GM23338 (cell line): ENCODE data around the gene GPR108. TPM values are rescaled to one million over a fixed set of nuclear protein-coding genes. Genes with fewer than 3 reads are reported as not detected.

Experiments used
- ATAC-seq: fragments of 200-7000 bp; cut with Tn5 transposase; 3 replicates; pipeline ENCODE4 v1.9.1; 2020
- DNase-seq: peaks from one replicate; pipeline ENCODE4 v3.0.0-alpha.2; 2015; ENCODE audit warnings: low spot score
- H2AFZ ChIP-seq: fragments of 200-600 bp; sonication (generic); 2 replicates; pipeline ENCODE4 v1.8.0; 2016; ENCODE audit warnings: antibody characterized with exemption, mild to moderate bottlenecking, moderate library complexity
- H3F3A ChIP-seq: fragments of 200-600 bp; sonication (generic); replicated peaks from 2 replicates; pipeline ENCODE4 v1.8.0; 2017; ENCODE audit warnings: antibody characterized with exemption, mixed run types, low read depth
- H3K27ac ChIP-seq: fragments of 200-600 bp; sonication (generic); 2 replicates; pipeline ENCODE4 v1.6.1; 2016; ENCODE audit warnings: low read depth
- H3K27me3 ChIP-seq: fragments of 200-600 bp; sonication (generic); 2 replicates; pipeline ENCODE4 v1.8.0; 2016; ENCODE audit warnings: mild to moderate bottlenecking, mixed run types, moderate library complexity; ENCODE audit not compliant: insufficient read depth
- H3K36me3 ChIP-seq: fragments of 200-600 bp; sonication (generic); 2 replicates; pipeline ENCODE4 v1.8.0; 2016; ENCODE audit warnings: mild to moderate bottlenecking; ENCODE audit not compliant: insufficient read depth
- H3K4me1 ChIP-seq: fragments of 200-600 bp; sonication (generic); 2 replicates; pipeline ENCODE4 v1.8.0; 2016; ENCODE audit warnings: mild to moderate bottlenecking, moderate library complexity; ENCODE audit not compliant: insufficient read depth
- H3K4me2 ChIP-seq: fragments of 200-600 bp; sonication (generic); 2 replicates; pipeline ENCODE4 v1.7.1; 2017; ENCODE audit warnings: mixed run types
- H3K4me3 ChIP-seq: fragments of 200-600 bp; sonication (generic); 2 replicates; pipeline ENCODE4 v1.6.1; 2016; ENCODE audit warnings: mixed run types
- H3K79me2 ChIP-seq: fragments of 200-600 bp; sonication (generic); replicated peaks from 2 replicates; pipeline ENCODE4 v1.8.0; 2017; ENCODE audit warnings: mild to moderate bottlenecking; ENCODE audit not compliant: insufficient read depth
- H3K9me2 ChIP-seq: fragments of 200-600 bp; sonication (generic); 2 replicates; pipeline ENCODE4 v1.8.0; 2017; ENCODE audit not compliant: insufficient read depth
- H4K20me1 ChIP-seq: fragments of 200-600 bp; sonication (generic); replicated peaks from 2 replicates; pipeline ENCODE4 v1.8.0; 2017; ENCODE audit warnings: mild to moderate bottlenecking; ENCODE audit not compliant: insufficient read depth
- H3K27ac Mint-ChIP-seq: 2 replicates; pipeline ENCODE4 v1.8.0; 2020; ENCODE audit warnings: inconsistent platforms, mild to moderate bottlenecking, moderate library complexity, mixed read lengths
- H3K27me3 Mint-ChIP-seq: 3 replicates; pipeline ENCODE4 v1.8.0; 2022; ENCODE audit warnings: low read depth, mild to moderate bottlenecking, moderate library complexity, mixed read lengths, inconsistent platforms; ENCODE audit not compliant: insufficient read depth, poor library complexity
- H3K36me3 Mint-ChIP-seq: 3 replicates; pipeline ENCODE4 v1.8.0; 2021; ENCODE audit warnings: low read depth, mild to moderate bottlenecking, inconsistent platforms, moderate library complexity, mixed read lengths
- H3K4me1 Mint-ChIP-seq: 3 replicates; pipeline ENCODE4 v1.8.0; 2020; ENCODE audit warnings: mild to moderate bottlenecking, inconsistent platforms, mixed read lengths
- H3K4me3 Mint-ChIP-seq: 3 replicates; pipeline ENCODE4 v1.8.0; 2021; ENCODE audit warnings: moderate library complexity, mild to moderate bottlenecking, inconsistent platforms, mixed read lengths
- H3K9me3 Mint-ChIP-seq: 3 replicates; pipeline ENCODE4 v1.8.0; 2020; ENCODE audit warnings: moderate library complexity, mild to moderate bottlenecking, inconsistent platforms, mixed read lengths
- EZH2 ChIP-seq: fragments of 200-600 bp; sonication (generic); IDR thresholded peaks from one replicate; pipeline ENCODE4 v1.8.0; 2017; ENCODE audit warnings: antibody characterized with exemption, mild to moderate bottlenecking, low read depth; ENCODE audit not compliant: unreplicated experiment
- EZH2phosphoT487 ChIP-seq: fragments of 200-600 bp; sonication (generic); IDR thresholded peaks from one replicate; pipeline ENCODE4 v1.8.1; 2018; ENCODE audit warnings: antibody characterized with exemption; ENCODE audit not compliant: unreplicated experiment
- JUNB ChIP-seq: IDR thresholded peaks from one replicate; pipeline ENCODE4 v1.6.1; 2016; ENCODE audit warnings: antibody characterized with exemption; ENCODE audit not compliant: unreplicated experiment
- NANOG ChIP-seq: IDR thresholded peaks from 2 replicates; pipeline ENCODE4 v1.6.1; 2016; ENCODE audit warnings: antibody characterized with exemption, borderline replicate concordance
- POLR2AphosphoS5 ChIP-seq: IDR thresholded peaks from 2 replicates; pipeline ENCODE4 v1.6.1; 2016; ENCODE audit warnings: antibody characterized with exemption, low read depth
- STAT1 ChIP-seq: IDR thresholded peaks from one replicate; pipeline ENCODE4 v1.6.1; 2016; ENCODE audit warnings: antibody characterized with exemption; ENCODE audit not compliant: unreplicated experiment
- ZNF114 ChIP-seq: fragments of 250-450 bp; sonication (Bioruptor Pico); IDR thresholded peaks from 2 replicates; pipeline ENCODE4 v1.5.0; 2020; ENCODE audit warnings: mild to moderate bottlenecking, moderate library complexity
- ZNF331 ChIP-seq: fragments of 250-450 bp; sonication (Bioruptor Pico); IDR thresholded peaks from 2 replicates; pipeline ENCODE4 v1.5.0; 2020; ENCODE audit warnings: low read depth, mild to moderate bottlenecking, moderate library complexity
- polyA plus RNA-seq: library from polyadenylated mRNA; unstranded; fragments of >200 nt; fragmentation: Nextera tagmentation; extraction: Ambion mirVana; gene quantifications from 2 replicates; pipeline ENCODE4 v1.2.1, GENCODE V29; 2016
- total RNA-seq: library from RNA; depleted of rRNA; stranded (reverse); fragments of >200 nt; shearing (Covaris generic); gene quantifications from 2 replicates; pipeline ENCODE4 v1.2.3, GENCODE V29; 2014
- TF ChIP-seq, protein P1 (sequence below): fragments of 250-450 bp; sonication (Bioruptor Pico); IDR thresholded peaks from 2 replicates; pipeline ENCODE4 v1.5.0; 2020; ENCODE audit warnings: mild to moderate bottlenecking, moderate library complexity
- TF ChIP-seq, protein P2 (sequence below): IDR thresholded peaks from 2 replicates; pipeline ENCODE4 v1.6.1; 2016; ENCODE audit warnings: antibody characterized with exemption
- TF ChIP-seq, protein P3 (sequence below): IDR thresholded peaks from one replicate; pipeline ENCODE4 v1.6.1; 2018; ENCODE audit warnings: antibody characterized with exemption; ENCODE audit not compliant: unreplicated experiment

The GPR108 gene
- total and polyA plus RNA-seq, 2 experiments from 2014 or later, result 44.8 to 57.9 TPM

DNA sequence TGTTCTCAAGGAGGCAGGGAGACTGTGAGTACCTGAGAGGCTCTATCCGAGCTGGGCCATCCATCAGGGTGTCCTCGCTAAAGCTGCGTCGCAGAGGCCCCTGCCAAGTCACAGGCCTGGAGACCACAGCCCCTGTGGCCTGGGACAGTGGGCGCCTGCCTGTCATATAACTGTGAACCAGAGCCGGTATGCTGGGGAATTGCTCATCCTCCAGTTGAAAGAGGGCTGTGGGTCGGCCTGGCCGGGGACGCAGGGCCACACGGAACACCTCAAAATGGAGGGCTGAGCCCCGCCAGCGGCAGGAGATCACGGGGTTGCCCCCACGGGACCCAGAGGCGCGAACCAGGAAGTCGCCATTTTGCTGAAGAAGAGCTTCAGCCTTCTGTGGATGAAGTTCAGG, 23.2 kb upstream of the GPR108 start (continued):
- TF ChIP-seq ZNF331 (CRISPR knock-in tag), result no peak
- TF ChIP-seq NANOG, result no peak
- TF ChIP-seq ZNF114 (CRISPR knock-in tag), result no peak
- no peak for TF ChIP-seq EZH2
- TF ChIP-seq, protein P1, sequence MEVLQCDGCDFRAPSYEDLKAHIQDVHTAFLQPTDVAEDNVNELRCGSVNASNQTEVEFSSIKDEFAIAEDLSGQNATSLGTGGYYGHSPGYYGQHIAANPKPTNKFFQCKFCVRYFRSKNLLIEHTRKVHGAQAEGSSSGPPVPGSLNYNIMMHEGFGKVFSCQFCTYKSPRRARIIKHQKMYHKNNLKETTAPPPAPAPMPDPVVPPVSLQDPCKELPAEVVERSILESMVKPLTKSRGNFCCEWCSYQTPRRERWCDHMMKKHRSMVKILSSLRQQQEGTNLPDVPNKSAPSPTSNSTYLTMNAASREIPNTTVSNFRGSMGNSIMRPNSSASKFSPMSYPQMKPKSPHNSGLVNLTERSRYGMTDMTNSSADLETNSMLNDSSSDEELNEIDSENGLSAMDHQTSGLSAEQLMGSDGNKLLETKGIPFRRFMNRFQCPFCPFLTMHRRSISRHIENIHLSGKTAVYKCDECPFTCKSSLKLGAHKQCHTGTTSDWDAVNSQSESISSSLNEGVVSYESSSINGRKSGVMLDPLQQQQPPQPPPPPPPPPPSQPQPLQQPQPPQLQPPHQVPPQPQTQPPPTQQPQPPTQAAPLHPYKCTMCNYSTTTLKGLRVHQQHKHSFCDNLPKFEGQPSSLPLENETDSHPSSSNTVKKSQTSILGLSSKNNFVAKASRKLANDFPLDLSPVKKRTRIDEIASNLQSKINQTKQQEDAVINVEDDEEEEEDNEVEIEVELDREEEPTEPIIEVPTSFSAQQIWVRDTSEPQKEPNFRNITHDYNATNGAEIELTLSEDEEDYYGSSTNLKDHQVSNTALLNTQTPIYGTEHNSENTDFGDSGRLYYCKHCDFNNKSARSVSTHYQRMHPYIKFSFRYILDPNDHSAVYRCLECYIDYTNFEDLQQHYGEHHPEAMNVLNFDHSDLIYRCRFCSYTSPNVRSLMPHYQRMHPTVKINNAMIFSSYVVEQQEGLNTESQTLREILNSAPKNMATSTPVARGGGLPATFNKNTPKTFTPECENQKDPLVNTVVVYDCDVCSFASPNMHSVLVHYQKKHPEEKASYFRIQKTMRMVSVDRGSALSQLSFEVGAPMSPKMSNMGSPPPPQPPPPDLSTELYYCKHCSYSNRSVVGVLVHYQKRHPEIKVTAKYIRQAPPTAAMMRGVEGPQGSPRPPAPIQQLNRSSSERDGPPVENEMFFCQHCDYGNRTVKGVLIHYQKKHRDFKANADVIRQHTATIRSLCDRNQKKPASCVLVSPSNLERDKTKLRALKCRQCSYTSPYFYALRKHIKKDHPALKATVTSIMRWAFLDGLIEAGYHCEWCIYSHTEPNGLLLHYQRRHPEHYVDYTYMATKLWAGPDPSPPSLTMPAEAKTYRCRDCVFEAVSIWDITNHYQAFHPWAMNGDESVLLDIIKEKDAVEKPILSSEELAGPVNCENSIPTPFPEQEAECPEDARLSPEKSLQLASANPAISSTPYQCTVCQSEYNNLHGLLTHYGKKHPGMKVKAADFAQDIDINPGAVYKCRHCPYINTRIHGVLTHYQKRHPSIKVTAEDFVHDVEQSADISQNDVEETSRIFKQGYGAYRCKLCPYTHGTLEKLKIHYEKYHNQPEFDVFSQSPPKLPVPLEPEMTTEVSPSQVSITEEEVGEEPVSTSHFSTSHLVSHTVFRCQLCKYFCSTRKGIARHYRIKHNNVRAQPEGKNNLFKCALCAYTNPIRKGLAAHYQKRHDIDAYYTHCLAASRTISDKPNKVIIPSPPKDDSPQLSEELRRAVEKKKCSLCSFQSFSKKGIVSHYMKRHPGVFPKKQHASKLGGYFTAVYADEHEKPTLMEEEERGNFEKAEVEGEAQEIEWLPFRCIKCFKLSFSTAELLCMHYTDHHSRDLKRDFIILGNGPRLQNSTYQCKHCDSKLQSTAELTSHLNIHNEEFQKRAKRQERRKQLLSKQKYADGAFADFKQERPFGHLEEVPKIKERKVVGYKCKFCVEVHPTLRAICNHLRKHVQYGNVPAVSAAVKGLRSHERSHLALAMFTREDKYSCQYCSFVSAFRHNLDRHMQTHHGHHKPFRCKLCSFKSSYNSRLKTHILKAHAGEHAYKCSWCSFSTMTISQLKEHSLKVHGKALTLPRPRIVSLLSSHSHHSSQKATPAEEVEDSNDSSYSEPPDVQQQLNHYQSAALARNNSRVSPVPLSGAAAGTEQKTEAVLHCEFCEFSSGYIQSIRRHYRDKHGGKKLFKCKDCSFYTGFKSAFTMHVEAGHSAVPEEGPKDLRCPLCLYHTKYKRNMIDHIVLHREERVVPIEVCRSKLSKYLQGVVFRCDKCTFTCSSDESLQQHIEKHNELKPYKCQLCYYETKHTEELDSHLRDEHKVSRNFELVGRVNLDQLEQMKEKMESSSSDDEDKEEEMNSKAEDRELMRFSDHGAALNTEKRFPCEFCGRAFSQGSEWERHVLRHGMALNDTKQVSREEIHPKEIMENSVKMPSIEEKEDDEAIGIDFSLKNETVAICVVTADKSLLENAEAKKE (CRISPR knock-in tag), result no peak
- TF ChIP-seq POLR2AphosphoS5, result no peak

DNA sequence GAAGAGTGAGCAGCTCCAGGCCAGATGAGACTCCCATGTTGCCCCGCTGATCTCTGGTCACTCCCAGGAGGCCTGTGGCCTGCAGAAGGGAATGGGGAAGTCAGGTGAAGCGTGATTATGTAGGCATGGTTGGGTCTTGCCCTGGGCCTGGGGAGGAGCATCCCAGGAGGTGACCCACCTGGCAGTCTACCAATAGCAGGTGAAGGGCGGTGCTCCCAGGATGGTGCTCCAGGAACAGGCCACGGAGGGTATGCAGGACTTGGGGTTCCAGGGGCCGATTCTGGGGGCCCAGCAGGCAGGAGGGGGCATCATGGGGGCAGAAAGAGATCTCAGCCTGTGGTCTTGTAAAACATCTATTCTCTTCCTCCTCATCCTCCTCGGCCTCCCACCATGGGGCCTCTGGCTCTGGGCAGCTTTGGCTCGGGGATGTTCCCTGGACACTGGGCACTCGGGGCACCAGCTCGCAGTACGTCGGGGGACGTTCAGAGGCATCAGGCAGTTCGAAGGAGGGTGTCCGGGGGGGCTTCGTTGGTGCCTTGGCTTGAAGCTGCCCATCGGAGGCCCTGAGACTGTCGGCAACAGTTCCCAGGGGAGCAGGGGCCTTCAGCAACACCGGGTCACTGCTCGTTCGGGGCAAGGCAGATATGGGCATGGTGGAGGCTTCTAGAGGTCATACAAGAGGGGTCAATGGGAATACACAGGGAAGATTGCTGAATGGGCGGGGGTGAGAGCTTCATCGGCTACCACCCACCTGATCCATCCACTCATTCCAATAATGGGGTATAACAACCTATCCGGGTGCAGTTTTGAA, 17.5 kb upstream of the GPR108 start:
- Histone ChIP-seq H3K4me3 (no peak overlapping the region), H2AFZ (no peak overlapping the region), H3K79me2 (no peaks in the 10 kb centered on the region), H3K36me3 (peaks cover 23% of the 10 kb centered on the region), H3K4me1 (peaks cover 13% of the 10 kb centered on the region; the same call in 1 of the 2 replicates), H3K9me2 (no peaks in the 10 kb centered on the region), H3K4me2 (no peak overlapping the region), H3K27me3 (no peaks in the 10 kb centered on the region), H3K27ac (no peak overlapping the region), H3F3A (peaks cover 15% of the 10 kb centered on the region), H4K20me1 (peaks cover 4% of the 10 kb centered on the region; the same call in 1 of the 2 replicates)
- no peak for DNase-seq
- no peak overlapping the region; the same call in 2 of the 3 replicates for H3K4me3 Mint-ChIP-seq
- H3K4me1 Mint-ChIP-seq, result peaks cover 3% of the 10 kb centered on the region; the same call in 1 of the 3 replicates
- H3K9me3 Mint-ChIP-seq, result no peaks in the 10 kb centered on the region; the same call in 2 of the 3 replicates
- no peak for ATAC-seq
- H3K27ac Mint-ChIP-seq, result no peak overlapping the region; the same call in 1 of the 2 replicates
- H3K27me3 Mint-ChIP-seq, result peaks cover 20% of the 10 kb centered on the region
- peaks cover 48% of the 10 kb centered on the region for H3K36me3 Mint-ChIP-seq
- TF ChIP-seq JUNB (no peak), STAT1 (no peak), POLR2AphosphoS5 (no peak), EZH2 (no peak), ZNF331 (CRISPR knock-in tag) (no peak), NANOG (no peak), ZNF114 (CRISPR knock-in tag) (no peak), EZH2phosphoT487 (no peak)
- TF ChIP-seq, protein P2, sequence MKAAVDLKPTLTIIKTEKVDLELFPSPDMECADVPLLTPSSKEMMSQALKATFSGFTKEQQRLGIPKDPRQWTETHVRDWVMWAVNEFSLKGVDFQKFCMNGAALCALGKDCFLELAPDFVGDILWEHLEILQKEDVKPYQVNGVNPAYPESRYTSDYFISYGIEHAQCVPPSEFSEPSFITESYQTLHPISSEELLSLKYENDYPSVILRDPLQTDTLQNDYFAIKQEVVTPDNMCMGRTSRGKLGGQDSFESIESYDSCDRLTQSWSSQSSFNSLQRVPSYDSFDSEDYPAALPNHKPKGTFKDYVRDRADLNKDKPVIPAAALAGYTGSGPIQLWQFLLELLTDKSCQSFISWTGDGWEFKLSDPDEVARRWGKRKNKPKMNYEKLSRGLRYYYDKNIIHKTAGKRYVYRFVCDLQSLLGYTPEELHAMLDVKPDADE, result no peak
- TF ChIP-seq, protein P3, sequence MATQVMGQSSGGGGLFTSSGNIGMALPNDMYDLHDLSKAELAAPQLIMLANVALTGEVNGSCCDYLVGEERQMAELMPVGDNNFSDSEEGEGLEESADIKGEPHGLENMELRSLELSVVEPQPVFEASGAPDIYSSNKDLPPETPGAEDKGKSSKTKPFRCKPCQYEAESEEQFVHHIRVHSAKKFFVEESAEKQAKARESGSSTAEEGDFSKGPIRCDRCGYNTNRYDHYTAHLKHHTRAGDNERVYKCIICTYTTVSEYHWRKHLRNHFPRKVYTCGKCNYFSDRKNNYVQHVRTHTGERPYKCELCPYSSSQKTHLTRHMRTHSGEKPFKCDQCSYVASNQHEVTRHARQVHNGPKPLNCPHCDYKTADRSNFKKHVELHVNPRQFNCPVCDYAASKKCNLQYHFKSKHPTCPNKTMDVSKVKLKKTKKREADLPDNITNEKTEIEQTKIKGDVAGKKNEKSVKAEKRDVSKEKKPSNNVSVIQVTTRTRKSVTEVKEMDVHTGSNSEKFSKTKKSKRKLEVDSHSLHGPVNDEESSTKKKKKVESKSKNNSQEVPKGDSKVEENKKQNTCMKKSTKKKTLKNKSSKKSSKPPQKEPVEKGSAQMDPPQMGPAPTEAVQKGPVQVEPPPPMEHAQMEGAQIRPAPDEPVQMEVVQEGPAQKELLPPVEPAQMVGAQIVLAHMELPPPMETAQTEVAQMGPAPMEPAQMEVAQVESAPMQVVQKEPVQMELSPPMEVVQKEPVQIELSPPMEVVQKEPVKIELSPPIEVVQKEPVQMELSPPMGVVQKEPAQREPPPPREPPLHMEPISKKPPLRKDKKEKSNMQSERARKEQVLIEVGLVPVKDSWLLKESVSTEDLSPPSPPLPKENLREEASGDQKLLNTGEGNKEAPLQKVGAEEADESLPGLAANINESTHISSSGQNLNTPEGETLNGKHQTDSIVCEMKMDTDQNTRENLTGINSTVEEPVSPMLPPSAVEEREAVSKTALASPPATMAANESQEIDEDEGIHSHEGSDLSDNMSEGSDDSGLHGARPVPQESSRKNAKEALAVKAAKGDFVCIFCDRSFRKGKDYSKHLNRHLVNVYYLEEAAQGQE, result no peak
